Sigmoid colon (tissue), 7 donors: ENCODE measurements around the gene OR52W1. TPM values are rescaled to one million over a fixed set of nuclear protein-coding genes. Genes with fewer than 3 reads are reported as not detected.

Source experiments
- DNase-seq: peaks from one replicate; pipeline ENCODE4 v3.0.0-alpha.2; 2019
- H3K27ac ChIP-seq, 4 donors: fragments of 200-600 bp; sonication (generic); one replicate each; pipeline ENCODE4 v1.5.1; 2016 to 2019; ENCODE audit warnings: mild to moderate bottlenecking in 1 of 4
- H3K27me3 ChIP-seq, 3 donors: fragments of 200-600 bp; sonication (generic); one replicate each; pipeline ENCODE4 v1.5.1; 2019; ENCODE audit warnings: mild to moderate bottlenecking in 1 of 3
- H3K36me3 ChIP-seq, 4 donors: fragments of 200-600 bp; sonication (generic); one replicate each; pipeline ENCODE4 v1.5.1; 2016 to 2019
- H3K4me1 ChIP-seq, 4 donors: fragments of 200-600 bp; sonication (generic); one replicate each; pipeline ENCODE4 v1.5.1; 2017 to 2019
- H3K4me3 ChIP-seq, 4 donors: fragments of 200-600 bp; sonication (generic); one replicate each; pipeline ENCODE4 v1.5.1; 2017 to 2019; ENCODE audit warnings: mild to moderate bottlenecking in 2 of 4, moderate library complexity in 1 of 4
- H3K9me3 ChIP-seq, 4 donors: fragments of 200-600 bp in 3 of 4; sonication (generic) in 3 of 4; one replicate each; pipeline versions ENCODE4 v1.5.1 to v1.6.1; 2013 to 2019
- CTCF ChIP-seq, 4 experiments: fragments of 450-650 bp in 3 of 4; fragments of 200-600 bp in 1 of 4; IDR thresholded peaks; one replicate each; pipeline ENCODE4 v1.5.1; 2016 to 2019; ENCODE audit warnings: antibody characterized with exemption in 4 of 4, mild to moderate bottlenecking in 3 of 4, moderate library complexity in 2 of 4
- EP300 ChIP-seq, 4 donors: sonication (generic); formaldehyde crosslinking; IDR thresholded peaks; one replicate each; pipeline ENCODE4 v1.6.1; 2017; ENCODE audit warnings: antibody characterized with exemption in 4 of 4
- POLR2A ChIP-seq, 2 donors: fragments of 450-650 bp; IDR thresholded peaks; one replicate each; pipeline ENCODE4 v1.6.1; 2016; ENCODE audit warnings: antibody characterized with exemption in 2 of 2, mild to moderate bottlenecking in 2 of 2, moderate library complexity in 2 of 2
- POLR2AphosphoS5 ChIP-seq, 4 donors: sonication (generic); formaldehyde crosslinking; IDR thresholded peaks; one replicate each; pipeline ENCODE4 v1.6.1; 2017; ENCODE audit warnings: antibody characterized with exemption in 4 of 4
- WGBS, 2 donors: extraction: QIAGEN DNeasy Blood & Tissue Kit; methylation state at CpG; one replicate each; pipeline ENCODE4 v1.1.7; 2013; 5-methylcytosine and 5-hydroxymethylcytosine counted together
- intact Hi-C: fragments of 100-400 bp; cut with DNase I; formaldehyde crosslinking; loops from one replicate; pipeline ENCODE4 v1.15.1; 2023
- polyA plus RNA-seq, 3 donors: library from polyadenylated mRNA; stranded (reverse); fragments of 200-250 nt; gene quantifications; one replicate each; pipeline ENCODE4 v1.2.3, GENCODE V29; 2013
- total RNA-seq, 4 donors: library from RNA; depleted of rRNA; stranded (reverse); fragments of >200 nt; gene quantifications; one replicate each; pipeline ENCODE4 v1.1.0, GENCODE V29; 2016
- donor health status: healthy with polysubstance abuse.
- donor health status: Bipolar disorder and iron deficiency.
- donor health status: healthy.

OR52W1 gene
- total and polyA plus RNA-seq, 7 donors: not detected

GRCh38 chr11:6170226-6170625 lies 28.8 kb upstream of the OR52W1 start, which contains the start of gene OR52B2:
Gene OR52B2, minus strand, starts transcription at chr11:6170326. Its CDS starts 0 bp downstream, at chr11:6170326.
- intact Hi-C loops: no loop called here
- TF ChIP-seq CTCF (IDR thresholded peaks at IDR 0.05): no peak
- TF ChIP-seq POLR2AphosphoS5 (IDR thresholded peaks at IDR 0.05): no peak
- TF ChIP-seq POLR2A (IDR thresholded peaks at IDR 0.05): no peak
- no peak for TF ChIP-seq EP300 (IDR thresholded peaks at IDR 0.05)

GRCh38 chr11:6175440-6175839 lies 23.6 kb upstream of the OR52W1 start:
- intact Hi-C loops: no loop called here
- TF ChIP-seq POLR2AphosphoS5 (IDR thresholded peaks at IDR 0.05): no peak
- no peak for TF ChIP-seq POLR2A (IDR thresholded peaks at IDR 0.05)
- TF ChIP-seq EP300 (IDR thresholded peaks at IDR 0.05): no peak
- no peak for TF ChIP-seq CTCF (IDR thresholded peaks at IDR 0.05)

More at GRCh38 chr11:6170226-6170625, 28.8 kb upstream of the OR52W1 start, which contains the start of gene OR52B2:
- Histone ChIP-seq H3K27ac (no peak within 1 kb of the TSS), H3K9me3 (peaks cover 0 to 5% (median 0%) of the 10 kb centered on the region in 4 donors), H3K4me3 (no peak within 1 kb of the TSS), H3K4me1 (no peaks in the 10 kb centered on the region), H3K27me3 (no peaks in the 10 kb centered on the region), H3K36me3 (no peaks in the 10 kb centered on the region)
- no peak for DNase-seq
- WGBS, 2 donors: 25 to 68% methylated on average over 1 of the region's 1 CpG

GRCh38 chr11:6191742-6192141 lies 7.3 kb upstream of the OR52W1 start:
- no peaks in the 10 kb centered on the region for H3K9me3 ChIP-seq
- intact Hi-C loops: no loop called here
- no peaks in the 10 kb centered on the region for H3K36me3 ChIP-seq
- H3K27ac ChIP-seq: no peak overlapping the region
- H3K27me3 ChIP-seq: no peaks in the 10 kb centered on the region
- no peak for TF ChIP-seq POLR2A (IDR thresholded peaks at IDR 0.05)
- TF ChIP-seq POLR2AphosphoS5 (IDR thresholded peaks at IDR 0.05): no peak
- TF ChIP-seq CTCF (IDR thresholded peaks at IDR 0.05): no peak
- no peak for TF ChIP-seq EP300 (IDR thresholded peaks at IDR 0.05)
- no peak for DNase-seq
- H3K4me1 ChIP-seq: no peaks in the 10 kb centered on the region
- no peak overlapping the region for H3K4me3 ChIP-seq

More at GRCh38 chr11:6175440-6175839, 23.6 kb upstream of the OR52W1 start:
- no peak for DNase-seq
- H3K4me3 ChIP-seq: no peak overlapping the region
- WGBS, 2 donors: 70 to 83% methylated on average over 2 of the region's 2 CpGs
- H3K4me1 ChIP-seq: no peaks in the 10 kb centered on the region
- no peak overlapping the region for H3K27ac ChIP-seq
- no peaks in the 10 kb centered on the region for H3K9me3 ChIP-seq
- H3K27me3 ChIP-seq: no peaks in the 10 kb centered on the region
- no peaks in the 10 kb centered on the region for H3K36me3 ChIP-seq

GRCh38 chr11:6194065-6194581 lies 4.9 kb upstream of the OR52W1 start:
- Histone ChIP-seq H3K27me3 (no peaks in the 10 kb centered on the region), H3K36me3 (no peaks in the 10 kb centered on the region), H3K4me1 (no peaks in the 10 kb centered on the region), H3K4me3 (no peak overlapping the region), H3K27ac (no peak overlapping the region), H3K9me3 (no peaks in the 10 kb centered on the region)
- TF ChIP-seq CTCF (IDR thresholded peaks at IDR 0.05) (no peak), EP300 (IDR thresholded peaks at IDR 0.05) (no peak), POLR2AphosphoS5 (IDR thresholded peaks at IDR 0.05) (no peak), POLR2A (IDR thresholded peaks at IDR 0.05) (no peak)
- no peak for DNase-seq
- intact Hi-C loops: no loop called here
- WGBS, 2 donors: 85 to 94% methylated on average over 1 of the region's 1 CpG

- no peak for DNase-seq
- 45 to 51% methylated on average over 4 of the region's 4 CpGs for WGBS, 2 donors
- H3K36me3 ChIP-seq: no peaks in the 10 kb centered on the region
- no peak overlapping the region for H3K4me3 ChIP-seq
- no peaks in the 10 kb centered on the region for H3K9me3 ChIP-seq
- no peaks in the 10 kb centered on the region for H3K27me3 ChIP-seq
- intact Hi-C loops: no loop called here
- TF ChIP-seq EP300 (IDR thresholded peaks at IDR 0.05) (no peak), CTCF (IDR thresholded peaks at IDR 0.05) (no peak), POLR2A (IDR thresholded peaks at IDR 0.05) (no peak), POLR2AphosphoS5 (IDR thresholded peaks at IDR 0.05) (no peak)
- H3K27ac ChIP-seq: no peak overlapping the region
- no peaks in the 10 kb centered on the region for H3K4me1 ChIP-seq
Observed at GRCh38 chr11:6196396-6196795, 2.6 kb upstream of the OR52W1 start.
